PC-3 (cell line): ENCODE measurements around the gene CGNL1. TPM values are rescaled to one million over a fixed set of nuclear protein-coding genes. Genes with fewer than 3 reads are reported as not detected.

Experiments used
- ATAC-seq: fragments of 200-7000 bp; cut with Tn5 transposase; 2 replicates; pipeline ENCODE4 v1.9.1; 2020; ENCODE audit warnings: mild to moderate bottlenecking, moderate library complexity
- BruUV-seq: library from RNA; stranded (reverse); fragments of 400-500 nt; replicated peaks from 2 replicates; lab custom pipeline; 2021; lab: Mats Ljungman, UMichigan
- CTCF ChIA-PET: fragments of 300-600 bp; sonication (Branson Sonifier 250); formaldehyde crosslinking; loops from one replicate; lab custom pipeline; 2022; ENCODE audit warnings: antibody characterized with exemption; lab: Charles Lee
- POLR2A ChIA-PET: fragments of 300-600 bp; sonication (Branson Sonifier 250); formaldehyde crosslinking; loops from one replicate; lab custom pipeline; 2022; ENCODE audit warnings: antibody characterized with exemption; ENCODE audit not compliant: unreplicated experiment; lab: Charles Lee
- DNase-seq: peaks from one replicate; pipeline ENCODE4 v3.0.0-alpha.2; 2015
- H2AFZ ChIP-seq: fragments of 300-600 bp; sonication (generic); 2 replicates; pipeline ENCODE4 v1.6.0; 2016; ENCODE audit warnings: antibody characterized with exemption, low read length
- H3F3A ChIP-seq: fragments of 300-600 bp; sonication (generic); one replicate; pipeline ENCODE4 v1.6.0; 2017; ENCODE audit warnings: antibody characterized with exemption, low read length, control low read depth, mild to moderate bottlenecking; ENCODE audit not compliant: unreplicated experiment
- H3K27ac ChIP-seq: fragments of 300-600 bp; sonication (generic); 2 replicates; pipeline ENCODE4 v1.5.1; 2016; ENCODE audit warnings: mild to moderate bottlenecking, low read length
- H3K27me3 ChIP-seq: fragments of 300-600 bp; sonication (generic); 2 replicates; pipeline ENCODE4 v1.6.1; 2016; ENCODE audit warnings: low read length, mixed read lengths
- H3K36me3 ChIP-seq: fragments of 300-600 bp; sonication (generic); 2 replicates; pipeline ENCODE4 v1.6.1; 2016; ENCODE audit warnings: low read depth, mixed run types, low read length, mixed read lengths
- H3K4me1 ChIP-seq: fragments of 300-600 bp; sonication (generic); 2 replicates; pipeline ENCODE4 v1.5.1; 2016; ENCODE audit warnings: low read length; ENCODE audit not compliant: insufficient read depth
- H3K4me2 ChIP-seq: fragments of 300-600 bp; sonication (generic); 2 replicates; pipeline ENCODE4 v1.6.0; 2016; ENCODE audit warnings: low read length
- H3K4me3 ChIP-seq: fragments of 300-600 bp; sonication (generic); 2 replicates; pipeline ENCODE4 v1.5.1; 2016; ENCODE audit warnings: mild to moderate bottlenecking, low read length, mixed read lengths
- H3K79me2 ChIP-seq: fragments of 300-600 bp; sonication (generic); 2 replicates; pipeline ENCODE4 v1.6.1; 2017; ENCODE audit warnings: low read length, mixed read lengths
- H3K9ac ChIP-seq: fragments of 300-600 bp; sonication (generic); 2 replicates; pipeline ENCODE4 v1.6.0; 2016; ENCODE audit warnings: mild to moderate bottlenecking, low read length
- H3K9me2 ChIP-seq: fragments of 300-600 bp; sonication (generic); replicated peaks from 2 replicates; pipeline ENCODE4 v1.6.1; 2016; ENCODE audit warnings: mixed run types, low read length, mixed read lengths
- H3K9me3 ChIP-seq: fragments of 300-600 bp; sonication (generic); 2 replicates; pipeline ENCODE4 v1.6.1; 2016; ENCODE audit warnings: low read length, mixed read lengths
- H4K20me1 ChIP-seq: fragments of 300-600 bp; sonication (generic); 2 replicates; pipeline ENCODE4 v1.6.1; 2016; ENCODE audit warnings: low read length, mixed read lengths
- EZH2 ChIP-seq: fragments of 300-600 bp; sonication (generic); IDR thresholded peaks from one replicate; pipeline ENCODE4 v1.6.1; 2017; ENCODE audit warnings: antibody characterized with exemption, mild to moderate bottlenecking, low read length; ENCODE audit not compliant: unreplicated experiment
- EZH2phosphoT487 ChIP-seq: fragments of 300-600 bp; sonication (generic); IDR thresholded peaks from 2 replicates; pipeline ENCODE4 v1.6.1; 2018; ENCODE audit warnings: mild to moderate bottlenecking, antibody characterized with exemption, low read length, borderline replicate concordance
- intact Hi-C: fragments of 100-400 bp; cut with micrococcal nuclease; formaldehyde crosslinking; loops from 2 replicates; pipeline ENCODE4 v1.9.0; 2023
- total RNA-seq: library from RNA; depleted of rRNA; stranded (reverse); fragments of >200 nt; gene quantifications from 2 replicates; pipeline ENCODE4 v1.2.3, GENCODE V29; 2014
- TF ChIP-seq, protein P1 (sequence below): fragments of 300-600 bp; sonication (generic); conservative IDR thresholded peaks from 2 replicates; pipeline ENCODE4 v1.5.1; 2017; ENCODE audit warnings: antibody characterized with exemption, low read depth, mild to moderate bottlenecking, low read length

Gene CGNL1
- total RNA-seq, 1 experiment from 2014 or later = 0.66 TPM

GRCh38 chr15:57328479-57328878 is 47.8 kb upstream of the CGNL1 start:
- ATAC-seq = no peak
- intact Hi-C loops = no loop called here
- Histone ChIP-seq H3K9me3 (no peaks in the 10 kb centered on the region), H4K20me1 (no peaks in the 10 kb centered on the region), H3K79me2 (no peaks in the 10 kb centered on the region), H3K36me3 (no peaks in the 10 kb centered on the region), H3K4me3 (no peak overlapping the region), H3K27ac (no peak overlapping the region), H3K4me1 (peaks cover 6% of the 10 kb centered on the region), H2AFZ (no peak overlapping the region), H3F3A (no peaks in the 10 kb centered on the region), H3K9ac (no peak overlapping the region), H3K9me2 (no peaks in the 10 kb centered on the region), H3K4me2 (no peak overlapping the region), H3K27me3 (no peaks in the 10 kb centered on the region)
- TF ChIP-seq, protein P1, sequence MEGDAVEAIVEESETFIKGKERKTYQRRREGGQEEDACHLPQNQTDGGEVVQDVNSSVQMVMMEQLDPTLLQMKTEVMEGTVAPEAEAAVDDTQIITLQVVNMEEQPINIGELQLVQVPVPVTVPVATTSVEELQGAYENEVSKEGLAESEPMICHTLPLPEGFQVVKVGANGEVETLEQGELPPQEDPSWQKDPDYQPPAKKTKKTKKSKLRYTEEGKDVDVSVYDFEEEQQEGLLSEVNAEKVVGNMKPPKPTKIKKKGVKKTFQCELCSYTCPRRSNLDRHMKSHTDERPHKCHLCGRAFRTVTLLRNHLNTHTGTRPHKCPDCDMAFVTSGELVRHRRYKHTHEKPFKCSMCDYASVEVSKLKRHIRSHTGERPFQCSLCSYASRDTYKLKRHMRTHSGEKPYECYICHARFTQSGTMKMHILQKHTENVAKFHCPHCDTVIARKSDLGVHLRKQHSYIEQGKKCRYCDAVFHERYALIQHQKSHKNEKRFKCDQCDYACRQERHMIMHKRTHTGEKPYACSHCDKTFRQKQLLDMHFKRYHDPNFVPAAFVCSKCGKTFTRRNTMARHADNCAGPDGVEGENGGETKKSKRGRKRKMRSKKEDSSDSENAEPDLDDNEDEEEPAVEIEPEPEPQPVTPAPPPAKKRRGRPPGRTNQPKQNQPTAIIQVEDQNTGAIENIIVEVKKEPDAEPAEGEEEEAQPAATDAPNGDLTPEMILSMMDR = no peak
- no peak for TF ChIP-seq EZH2
- TF ChIP-seq EZH2phosphoT487 = no peak
- no TSS peak for BruUV-seq
- DNase-seq = no peak
- POLR2A ChIA-PET = no interaction called here
- CTCF ChIA-PET = no interaction called here

DNA sequence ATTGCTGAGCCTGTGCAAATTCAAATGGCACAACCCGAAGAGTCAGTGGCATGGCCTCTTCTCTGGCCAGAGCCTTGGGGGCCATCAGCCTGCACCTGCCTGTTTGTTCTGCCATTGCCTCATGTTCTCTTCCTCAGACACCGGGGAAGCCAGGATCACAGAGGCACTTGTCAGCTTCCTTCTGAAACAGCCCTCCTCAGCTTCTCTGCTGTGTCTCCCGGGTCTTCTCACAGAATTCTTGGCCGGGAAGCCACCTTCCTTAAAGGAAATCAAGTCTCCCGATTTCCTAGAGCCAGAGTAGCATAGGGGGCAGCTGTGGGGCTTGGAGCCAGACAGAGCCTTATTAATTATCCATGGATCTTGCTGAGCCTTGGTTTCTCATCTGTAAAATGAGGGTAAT is 47.4 kb upstream of the CGNL1 start:
- no peak for DNase-seq
- ChIA-PET POLR2A (no interaction called here), CTCF (no interaction called here)
- Histone ChIP-seq H3K9me2 (no peaks in the 10 kb centered on the region), H4K20me1 (no peaks in the 10 kb centered on the region), H2AFZ (no peak overlapping the region), H3K9me3 (no peaks in the 10 kb centered on the region), H3F3A (no peaks in the 10 kb centered on the region), H3K27me3 (no peaks in the 10 kb centered on the region), H3K27ac (no peak overlapping the region), H3K36me3 (no peaks in the 10 kb centered on the region), H3K9ac (no peak overlapping the region), H3K4me3 (no peak overlapping the region), H3K4me1 (peaks cover 6% of the 10 kb centered on the region), H3K4me2 (no peak overlapping the region), H3K79me2 (no peaks in the 10 kb centered on the region)
- intact Hi-C loops = no loop called here
- no TSS peak for BruUV-seq
- no peak for ATAC-seq
- TF ChIP-seq, protein P1 = no peak

DNA sequence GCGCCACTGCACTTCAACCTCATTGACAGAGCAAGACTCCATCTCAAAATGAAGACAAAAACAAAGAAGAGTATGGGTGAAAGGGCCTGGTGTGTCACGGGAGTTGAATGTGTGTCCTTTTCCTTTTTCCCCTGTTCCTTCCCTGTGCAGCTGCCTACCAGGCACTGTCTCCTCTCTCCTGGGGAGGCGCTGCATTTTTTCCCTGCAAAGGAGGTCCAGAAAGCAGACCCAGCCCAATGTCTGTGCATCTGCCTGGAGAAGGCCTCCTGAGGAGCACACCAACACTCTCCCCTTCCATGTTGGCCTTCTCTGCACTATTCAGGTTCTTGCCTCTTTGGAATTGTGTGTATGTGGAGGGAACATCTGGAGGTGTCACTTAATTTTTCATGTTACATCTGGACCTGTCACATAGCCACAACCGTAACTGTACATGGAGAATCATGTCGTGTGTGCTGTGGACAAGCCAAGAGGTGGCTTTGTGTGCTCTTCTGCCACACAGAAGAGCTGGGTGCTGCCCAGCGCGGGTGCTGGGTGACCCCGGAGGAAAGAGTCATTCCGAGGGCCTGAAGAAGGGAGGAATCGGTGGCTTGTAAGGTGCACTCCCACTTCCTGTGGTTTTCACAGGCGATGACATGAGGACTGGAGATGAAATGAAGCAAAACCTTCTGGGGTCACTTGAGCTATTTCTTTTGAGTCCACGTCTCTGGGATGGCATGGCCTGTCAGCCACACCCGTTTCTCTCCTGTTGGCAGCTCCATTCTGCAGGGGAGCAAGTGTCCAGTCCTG is 46.5 kb upstream of the CGNL1 start:
- no peak for ATAC-seq
- H3K79me2 ChIP-seq = no peaks in the 10 kb centered on the region
- H3K4me2 ChIP-seq = no peak overlapping the region
- TF ChIP-seq, protein P1 = no peak
- TF ChIP-seq EZH2 (no peak), EZH2phosphoT487 (no peak)
- intact Hi-C loops = no loop called here
- ChIA-PET POLR2A (no interaction called here), CTCF (no interaction called here)
- H3K4me3 ChIP-seq = no peak overlapping the region
- H4K20me1 ChIP-seq = no peaks in the 10 kb centered on the region
- peaks cover 14% of the 10 kb centered on the region for H3K4me1 ChIP-seq
- no peak overlapping the region for H2AFZ ChIP-seq
- no peaks in the 10 kb centered on the region for H3F3A ChIP-seq
- no peaks in the 10 kb centered on the region for H3K27me3 ChIP-seq
- H3K27ac ChIP-seq = no peak overlapping the region
- no peaks in the 10 kb centered on the region for H3K36me3 ChIP-seq
- BruUV-seq = no TSS peak
- DNase-seq = no peak
- no peak overlapping the region for H3K9ac ChIP-seq
- H3K9me3 ChIP-seq = no peaks in the 10 kb centered on the region
- no peaks in the 10 kb centered on the region for H3K9me2 ChIP-seq
